ENCODE measurements around the gene GREB1L.
A peak's percentile ranks its signal among the peaks of the same experiment; 100 is the strongest.
"Not testable (repeated sequence)": the region's sequence is repeated elsewhere in the genome, so short reads cannot be mapped to it uniquely, and the experiment has no call there.

Gene GREB1L

DNA sequence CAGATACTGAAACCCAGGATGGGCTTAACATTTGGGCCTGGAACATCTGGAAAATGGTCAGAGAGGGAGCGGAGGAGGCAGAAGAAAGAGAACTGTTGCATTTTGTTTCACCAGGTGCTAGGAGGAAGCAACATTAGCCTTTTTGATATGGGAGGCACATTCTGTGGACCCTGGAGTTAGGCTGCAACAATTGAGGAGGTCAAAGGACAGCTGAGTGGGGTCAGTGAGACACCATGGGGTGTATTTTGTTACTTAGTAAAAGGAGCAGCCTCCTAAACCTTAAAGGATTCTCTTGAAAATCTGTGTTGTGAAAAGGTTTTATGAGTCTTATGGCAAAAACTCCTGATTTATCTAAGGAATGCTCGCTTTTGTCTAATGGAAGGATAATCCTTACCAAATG lies 124.9 kb downstream of the GREB1L start:
- DNase-seq (ENCODE audit: low read depth) = no peak

DNA sequence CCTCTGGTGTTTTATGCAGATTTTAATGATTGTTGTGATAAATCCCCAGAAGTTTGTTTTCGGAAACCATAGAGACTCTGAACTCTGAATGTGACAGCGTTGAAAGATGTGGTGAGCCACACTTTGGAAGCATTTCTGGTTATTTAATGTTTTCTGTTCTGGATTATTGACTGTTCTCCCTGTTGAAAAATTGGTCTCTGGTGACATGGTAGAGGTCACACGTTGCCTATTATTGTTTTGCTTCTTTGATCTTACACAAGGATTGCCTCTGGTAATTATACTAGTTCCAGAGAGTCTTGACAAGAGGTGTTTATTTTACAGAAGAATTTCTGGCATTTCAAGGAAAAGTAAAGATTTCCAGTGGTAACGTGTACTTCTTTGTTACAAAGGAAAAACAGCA lies 127.1 kb downstream of the GREB1L start:
- DNase-seq (ENCODE audit: low read depth) = no peak

DNA sequence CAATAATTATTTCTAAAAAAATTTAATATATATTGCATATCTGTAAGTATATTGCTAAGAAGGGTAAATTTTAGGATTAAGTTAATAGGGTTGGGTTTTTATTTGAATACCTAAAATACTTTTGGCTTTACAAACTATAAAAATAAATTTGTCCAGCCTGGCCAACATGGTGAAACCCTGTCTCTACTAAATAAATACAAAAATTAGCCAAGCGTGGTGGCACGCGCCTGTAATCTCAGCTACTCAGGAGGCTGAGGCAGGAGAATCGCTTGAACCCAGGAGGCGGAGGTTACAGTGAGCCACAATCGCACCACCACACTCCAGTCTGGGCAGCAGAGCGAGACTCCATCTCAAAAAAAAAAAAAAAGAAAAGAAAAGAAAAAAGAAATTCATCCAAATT lies 127.6 kb downstream of the GREB1L start:
- DNase-seq (ENCODE audit: low read depth) = not testable (repeated sequence)

DNA sequence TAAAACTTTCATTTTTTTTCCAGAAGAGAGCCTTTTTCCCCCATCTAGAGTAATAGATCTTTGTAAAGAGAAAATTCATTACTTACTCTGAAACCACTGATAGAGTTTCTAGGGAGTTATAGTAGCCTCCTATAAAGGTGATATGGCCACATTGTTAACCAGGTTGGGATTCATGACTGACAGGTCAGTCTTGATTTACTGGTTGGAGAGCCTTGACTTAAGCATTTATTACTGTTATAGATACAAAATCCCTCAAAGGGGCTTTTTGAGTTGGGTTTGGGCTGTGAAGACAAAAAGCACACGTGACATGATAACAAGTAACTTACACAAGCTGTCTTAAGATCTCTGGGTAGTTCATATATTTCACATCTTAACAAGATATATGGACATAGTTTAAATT lies 141.0 kb downstream of the GREB1L start:
- DNase-seq (ENCODE audit: low read depth) = no peak

DNA sequence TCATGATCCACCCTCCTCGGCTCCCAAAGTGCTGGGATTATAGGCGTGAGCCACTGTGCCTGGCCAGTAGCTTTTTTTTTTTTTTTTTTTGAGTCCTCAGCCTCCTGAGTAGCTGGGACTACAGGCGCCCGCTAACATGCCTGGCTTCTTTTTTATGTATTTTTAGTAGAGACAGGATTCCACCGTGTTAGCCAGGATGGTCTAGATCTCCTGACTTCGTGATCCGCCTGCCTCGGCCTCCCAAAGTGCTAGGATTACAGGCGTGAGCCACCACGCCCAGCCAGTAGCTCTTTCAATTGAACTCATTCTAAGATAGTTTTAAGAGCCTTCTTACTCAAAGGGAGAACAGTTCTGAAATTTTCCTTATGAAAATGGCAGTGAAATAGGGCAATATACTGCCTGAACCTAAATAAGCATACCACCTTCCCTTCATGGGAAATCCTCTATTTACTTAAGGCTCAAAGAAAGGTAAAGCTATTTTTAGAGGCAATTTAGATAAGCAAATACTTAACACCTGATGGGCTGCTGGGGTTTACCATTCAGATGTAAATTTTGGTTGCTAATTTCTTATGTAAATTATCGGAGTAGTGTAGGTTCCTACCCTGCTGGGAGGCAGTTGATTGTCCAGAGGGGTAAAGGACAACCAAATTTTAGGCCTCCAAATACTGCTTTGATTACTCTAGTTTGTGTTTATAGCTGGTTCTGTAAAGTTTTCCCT lies 144.7 kb downstream of the GREB1L start:
- no peak for DNase-seq (ENCODE audit: low read depth)

DNA sequence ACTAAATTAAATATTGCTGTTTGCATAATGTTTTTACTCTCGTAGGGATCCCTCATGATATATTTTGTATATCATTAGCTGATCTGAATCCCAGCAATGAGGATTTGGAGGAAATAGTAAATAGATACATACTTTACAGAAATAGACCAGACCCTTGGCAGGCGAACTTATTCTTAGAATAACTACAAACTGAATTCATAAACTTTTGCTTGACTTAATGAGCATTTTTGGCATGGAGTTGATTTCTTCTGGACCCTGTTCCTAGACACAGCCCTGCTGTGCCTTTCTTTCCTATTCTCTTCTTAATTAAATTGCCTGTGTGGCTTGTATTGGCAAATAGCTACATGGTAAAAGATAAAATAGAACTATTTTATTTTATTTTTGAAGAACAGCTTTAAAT lies 145.9 kb downstream of the GREB1L start:
- no peak for DNase-seq (ENCODE audit: low read depth)

DNA sequence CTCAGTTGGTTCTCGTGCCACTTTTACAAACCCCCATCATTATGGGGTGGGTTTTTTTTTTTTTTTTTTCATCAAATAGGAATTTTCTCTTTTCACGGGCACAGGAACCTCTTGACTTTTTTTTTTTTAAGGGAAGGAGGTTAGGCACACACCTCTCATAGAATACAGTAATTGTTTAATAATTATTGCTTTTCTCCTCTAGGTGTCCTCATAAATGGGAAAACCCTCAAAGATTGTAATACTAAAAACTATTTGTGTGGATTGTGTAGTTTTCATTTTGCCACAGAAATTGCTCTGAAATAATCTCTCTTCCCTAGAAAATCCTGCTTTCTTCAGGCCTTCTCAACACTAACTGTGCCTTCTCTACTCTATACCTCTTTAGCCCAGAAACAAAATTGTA lies 147.3 kb downstream of the GREB1L start:
- DNase-seq (ENCODE audit: low read depth) = no peak

DNA sequence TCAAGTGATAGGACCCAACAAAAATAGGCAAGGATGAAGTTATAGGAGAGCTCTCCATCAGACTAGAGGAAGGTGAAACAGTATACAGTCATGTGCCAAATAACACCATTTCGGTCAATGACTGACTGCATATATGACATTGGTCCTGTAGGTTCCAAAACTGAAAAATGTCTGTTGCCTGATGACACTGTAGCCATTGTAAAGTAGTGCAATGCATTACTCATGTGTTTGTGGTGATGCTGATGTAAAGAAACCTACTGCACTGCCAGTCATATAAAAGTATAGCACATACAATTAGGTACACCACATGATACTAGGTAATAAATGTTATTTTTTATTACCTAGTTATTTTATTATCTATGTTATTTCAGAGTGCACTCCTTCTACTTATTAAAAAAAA lies 147.9 kb downstream of the GREB1L start:
- DNase-seq (ENCODE audit: low read depth) = no peak

DNA sequence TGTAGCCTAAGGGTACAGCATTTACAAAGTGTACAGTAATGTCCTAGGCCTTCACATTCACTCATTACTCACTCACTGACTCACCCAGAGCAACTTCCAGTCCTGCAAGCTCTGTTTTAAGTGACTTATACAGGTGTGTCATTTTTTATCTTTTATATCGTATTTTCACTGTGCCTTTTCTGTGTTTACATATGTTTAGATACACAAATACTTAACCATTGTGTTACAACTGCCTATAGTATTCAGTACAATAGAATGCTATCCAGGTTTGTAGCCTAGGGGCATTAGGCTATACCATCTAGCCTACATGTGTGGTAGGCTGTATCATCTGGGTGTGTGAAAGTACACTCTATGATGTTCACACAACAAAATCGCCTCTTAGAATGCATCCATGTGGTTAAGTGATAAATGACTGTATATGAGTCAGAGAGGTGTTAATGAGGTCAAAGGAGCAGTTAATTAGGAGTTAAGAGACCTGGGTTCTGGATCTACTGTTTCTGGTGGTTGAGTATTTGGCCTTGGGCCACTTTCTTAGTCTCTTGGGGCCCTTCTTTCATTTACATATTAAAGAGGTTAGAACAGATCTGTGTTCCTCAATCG lies 149.1 kb downstream of the GREB1L start:
- DNase-seq (ENCODE audit: low read depth) = no peak

DNA sequence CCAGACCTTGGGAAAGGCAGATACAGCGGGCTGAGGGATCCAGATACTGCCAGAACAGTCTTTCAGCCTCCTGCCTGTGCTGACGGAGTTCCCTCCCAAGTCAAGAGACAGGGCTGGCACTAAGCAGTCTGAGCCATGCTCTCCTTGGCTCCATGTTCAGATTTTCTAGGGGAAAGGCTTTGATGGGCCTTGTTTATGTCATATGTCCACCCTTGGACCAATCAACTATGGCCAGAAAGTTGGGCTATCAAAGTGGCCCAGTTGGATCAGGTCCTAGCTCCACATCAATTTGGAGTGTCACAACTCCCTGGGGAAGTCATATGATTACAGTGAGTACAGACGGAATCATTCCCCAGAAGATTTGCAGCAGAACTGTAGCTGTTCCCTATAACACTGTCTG lies 152.0 kb downstream of the GREB1L start:
- no peak for DNase-seq (ENCODE audit: low read depth)

DNA sequence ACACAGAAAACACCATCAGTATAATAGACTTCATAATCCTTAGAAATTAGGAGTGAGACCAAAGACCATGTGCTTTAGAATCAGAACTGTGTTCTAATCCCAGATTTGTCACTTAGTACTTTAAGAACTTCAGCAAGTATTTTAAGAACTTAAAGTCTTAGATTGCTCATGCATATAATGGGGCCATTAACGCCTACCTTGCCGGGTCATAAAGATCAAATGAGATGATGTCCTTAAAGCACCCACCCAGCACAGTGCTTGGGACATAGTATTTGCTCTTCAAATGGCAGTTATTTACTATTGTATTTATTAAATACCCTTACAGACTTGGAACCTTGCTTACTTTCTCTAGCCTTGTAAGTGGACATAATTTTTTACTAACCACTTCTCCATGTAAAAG lies 156.1 kb downstream of the GREB1L start:
- DNase-seq (ENCODE audit: low read depth) = no peak

DNA sequence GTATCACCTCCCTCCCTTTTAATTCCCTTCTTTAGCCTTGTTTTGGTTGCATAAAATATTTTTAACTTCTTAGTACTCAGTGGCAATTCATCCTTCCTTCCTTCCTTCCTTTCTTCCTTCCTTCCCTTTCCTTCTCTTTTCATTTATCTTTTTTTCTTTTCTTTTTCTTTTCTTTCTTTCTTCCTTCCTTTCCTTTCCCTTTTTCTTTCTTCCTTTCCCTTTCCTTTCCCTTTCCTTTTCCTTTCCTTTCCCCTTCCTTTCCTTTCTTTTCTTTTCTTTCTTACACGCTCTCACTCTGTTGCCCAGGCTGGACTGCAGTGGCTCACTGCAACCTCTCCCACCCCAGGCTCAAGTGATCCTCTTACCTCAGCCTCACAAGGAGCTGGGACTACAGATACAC lies 160.2 kb downstream of the GREB1L start:
- DNase-seq (ENCODE audit: low read depth) = no peak

DNA sequence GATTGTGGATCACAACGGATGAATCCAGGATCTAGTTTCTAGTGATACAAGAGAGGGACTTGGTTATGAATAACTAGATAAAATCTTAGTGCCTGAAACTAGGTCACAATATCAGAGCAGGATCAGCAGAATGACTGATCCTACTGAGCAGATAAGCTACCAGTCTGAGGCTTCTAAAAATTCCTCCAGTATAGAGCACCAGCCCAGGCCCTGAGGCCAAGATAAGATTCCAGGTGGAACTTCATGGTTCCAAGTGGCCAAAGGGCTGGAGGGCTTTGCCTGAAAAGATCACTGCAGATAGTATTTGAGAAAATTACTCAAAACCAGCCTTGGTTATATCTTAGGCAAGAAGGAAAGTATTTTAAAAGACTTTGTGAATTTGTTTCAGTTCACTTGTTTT lies 162.4 kb downstream of the GREB1L start:
- no peak for DNase-seq (ENCODE audit: low read depth)

DNA sequence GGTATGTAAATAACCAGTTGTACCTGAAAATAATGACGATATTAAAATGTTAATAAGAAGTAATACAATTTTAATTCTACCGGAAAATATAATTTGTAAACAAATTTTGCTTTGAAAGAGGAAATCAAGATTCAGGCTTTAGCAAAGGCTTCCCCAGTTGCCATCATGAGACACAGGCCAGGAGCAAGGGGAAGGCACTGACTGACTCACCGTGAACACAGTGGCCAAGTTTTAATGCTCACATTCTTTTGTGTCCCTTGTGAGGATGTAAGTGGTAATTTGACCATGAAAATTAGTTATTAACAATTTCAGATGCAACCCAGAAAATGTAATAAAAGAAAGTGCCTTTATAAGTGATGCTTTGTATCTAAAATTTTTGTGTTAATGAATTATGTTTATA lies 164.1 kb downstream of the GREB1L start:
- DNase-seq (ENCODE audit: low read depth) = no peak

DNA sequence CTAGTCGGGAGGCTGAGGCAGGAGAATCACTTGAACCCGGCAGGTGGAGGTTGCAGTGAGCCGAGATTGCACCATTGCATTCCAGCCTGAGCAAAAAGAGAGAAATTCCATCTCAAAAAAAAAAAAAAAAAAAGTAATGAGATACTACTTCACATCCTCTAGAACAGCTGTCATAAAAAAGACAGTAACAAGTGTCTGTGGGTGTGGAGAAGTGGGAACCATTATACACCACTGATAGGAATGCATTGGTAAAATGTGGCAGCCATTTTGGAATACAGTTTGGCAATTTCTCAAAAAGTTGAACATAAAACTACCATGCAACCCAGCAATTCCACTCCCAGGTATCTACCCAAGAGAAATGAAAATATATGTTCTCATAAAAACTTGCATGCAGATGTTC lies 166.6 kb downstream of the GREB1L start:
- DNase-seq (ENCODE audit: low read depth) = no peak

DNA sequence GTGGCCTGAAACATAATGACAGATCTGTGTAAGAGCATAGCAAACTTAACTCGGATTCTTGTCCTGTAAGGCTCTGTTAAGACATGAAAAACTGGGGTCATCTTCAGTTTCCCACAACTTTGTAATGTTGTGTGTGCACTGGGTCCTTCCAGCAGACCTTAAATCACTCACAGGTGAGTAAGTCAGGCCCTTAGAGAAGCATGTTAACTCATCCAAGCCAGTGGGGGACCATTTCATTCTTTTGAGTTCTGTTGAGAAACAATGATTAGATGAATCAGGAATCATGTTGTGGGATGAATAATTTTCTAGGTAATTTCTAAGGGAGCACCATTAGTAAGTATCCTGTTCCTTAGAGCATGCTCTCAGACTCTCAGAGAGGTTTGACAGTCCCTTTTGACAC lies 191.4 kb downstream of the GREB1L start:
- DNase-seq (ENCODE audit: low read depth) = no peak

DNA sequence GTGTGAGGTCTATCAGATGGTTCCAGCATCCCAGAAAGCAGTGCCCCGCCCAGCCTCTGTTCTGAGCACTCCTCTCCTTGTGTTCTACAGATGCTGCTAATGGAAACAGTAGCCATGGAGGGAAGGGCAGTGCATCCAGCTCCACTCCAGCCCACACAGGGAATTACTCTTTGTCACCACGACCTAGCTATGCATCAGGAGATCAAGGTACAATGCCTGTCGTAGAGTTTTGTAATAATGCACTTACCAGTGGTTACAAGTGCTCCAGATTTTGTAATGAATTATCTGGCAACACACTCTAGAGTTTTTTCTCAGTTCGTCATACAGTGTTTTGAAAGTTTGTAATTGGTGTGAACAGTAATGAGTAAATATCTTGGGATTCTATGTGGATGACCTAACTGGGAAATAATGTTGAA lies 197.4 kb downstream of the GREB1L start:
- DNase-seq (ENCODE audit: low read depth) = no peak

DNA sequence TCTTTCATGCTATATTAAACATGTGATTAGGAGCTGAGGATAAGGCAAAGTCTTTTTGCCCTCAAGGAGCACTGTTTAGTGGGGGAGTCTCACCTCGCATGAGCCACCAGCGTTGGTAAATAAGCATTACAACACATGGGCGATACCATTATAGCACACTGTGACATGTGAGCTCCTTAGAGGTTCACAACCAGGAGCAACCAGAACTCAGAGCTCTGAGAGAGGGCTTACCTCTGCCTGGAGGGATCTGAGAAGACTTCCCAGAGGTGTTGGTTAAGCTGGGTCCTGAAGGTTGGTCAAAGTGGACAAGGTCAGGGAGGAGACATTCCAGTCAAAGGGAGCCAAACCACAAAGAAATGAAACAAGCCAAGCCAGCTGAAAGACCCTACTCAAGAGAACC lies 199.6 kb downstream of the GREB1L start:
- DNase-seq (ENCODE audit: low read depth) = no peak

DNA sequence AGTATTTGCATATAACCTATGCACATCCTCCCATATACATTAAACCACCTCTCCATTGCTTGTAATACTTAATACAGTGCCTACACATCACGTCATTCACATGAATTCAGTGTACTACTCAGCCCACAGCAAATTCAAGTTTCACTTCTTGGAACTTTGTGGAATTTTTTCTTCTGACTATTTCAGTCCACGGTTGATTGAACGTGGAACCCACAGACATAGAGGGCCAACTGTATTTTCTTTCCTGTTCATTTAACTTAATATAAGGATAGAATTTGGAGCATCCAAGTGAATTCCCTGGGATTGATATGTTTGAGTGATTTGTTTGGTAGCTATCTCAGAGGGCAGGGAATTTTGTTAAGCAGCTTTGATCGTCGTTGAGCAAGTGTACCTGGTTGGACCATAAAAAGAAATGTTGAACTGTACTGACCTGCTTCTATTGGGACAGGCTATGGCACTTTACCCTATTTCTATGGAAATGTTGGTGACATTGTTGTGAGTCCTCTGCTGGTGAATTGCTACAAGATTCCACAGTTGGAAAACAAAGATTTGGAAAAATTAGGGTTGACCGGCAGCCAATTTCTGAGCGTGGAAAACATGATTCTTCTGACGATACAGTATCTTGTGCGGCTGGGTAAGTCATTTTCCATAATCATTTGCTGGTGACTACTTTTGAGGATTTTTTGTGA lies 201.9 kb downstream of the GREB1L start:
- DNase-seq (ENCODE audit: low read depth) = no peak

DNA sequence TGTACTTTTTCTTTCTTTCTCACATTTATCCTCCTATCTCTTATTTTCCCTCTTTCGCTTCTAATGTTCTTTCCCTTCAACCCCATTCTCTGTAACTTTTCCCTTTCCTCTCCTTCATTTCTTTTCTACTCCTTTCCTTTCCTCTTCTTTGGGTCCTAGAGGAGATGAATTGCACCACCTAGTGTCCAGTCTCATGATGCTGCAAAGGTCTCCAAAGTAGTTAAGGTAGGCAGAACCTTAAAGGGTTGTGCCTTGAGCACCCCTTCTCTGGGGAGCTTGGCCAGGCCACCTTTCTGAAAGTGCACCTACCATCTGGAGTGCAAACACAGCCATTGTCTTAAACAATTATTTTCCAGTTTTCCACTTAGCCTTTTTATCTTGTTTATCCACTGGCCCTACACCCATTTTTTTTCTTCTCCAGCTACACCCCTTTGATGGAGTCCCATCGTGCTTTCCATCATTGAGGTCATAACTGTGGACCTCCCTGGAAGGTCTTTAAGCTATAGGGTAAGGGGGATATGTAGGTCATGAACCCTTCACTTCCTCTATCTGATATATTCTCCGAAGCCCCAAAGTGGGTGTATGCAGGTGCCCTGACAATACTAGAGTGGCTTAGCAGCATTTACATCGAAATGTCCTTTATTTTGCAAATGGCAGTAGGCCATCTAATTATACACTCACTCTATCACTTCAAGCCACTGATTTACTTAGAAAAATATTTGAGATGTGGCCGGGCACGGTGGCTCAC lies 202.6 kb downstream of the GREB1L start:
- peak; percentile 5 for DNase-seq (ENCODE audit: low read depth)

DNA sequence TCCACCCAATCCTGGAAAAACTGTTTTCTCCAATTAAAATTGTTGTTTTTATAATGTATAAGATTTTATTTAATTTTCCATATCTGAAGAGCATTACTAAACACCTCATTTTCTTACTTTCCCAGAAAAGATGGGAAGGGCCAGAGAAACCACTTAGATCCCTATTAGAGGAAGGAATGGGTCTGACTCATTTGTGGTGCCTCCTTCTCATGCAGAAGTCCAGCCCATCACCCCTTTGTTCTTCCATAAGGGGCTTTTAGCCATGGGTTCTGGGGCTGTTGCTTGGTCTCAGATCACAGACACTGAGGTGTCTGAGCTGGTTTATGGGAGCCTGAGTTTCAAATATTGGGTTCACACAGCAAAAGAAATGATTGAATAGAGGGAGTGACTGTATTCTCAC lies 206.3 kb downstream of the GREB1L start:
- DNase-seq (ENCODE audit: low read depth) = no peak

DNA sequence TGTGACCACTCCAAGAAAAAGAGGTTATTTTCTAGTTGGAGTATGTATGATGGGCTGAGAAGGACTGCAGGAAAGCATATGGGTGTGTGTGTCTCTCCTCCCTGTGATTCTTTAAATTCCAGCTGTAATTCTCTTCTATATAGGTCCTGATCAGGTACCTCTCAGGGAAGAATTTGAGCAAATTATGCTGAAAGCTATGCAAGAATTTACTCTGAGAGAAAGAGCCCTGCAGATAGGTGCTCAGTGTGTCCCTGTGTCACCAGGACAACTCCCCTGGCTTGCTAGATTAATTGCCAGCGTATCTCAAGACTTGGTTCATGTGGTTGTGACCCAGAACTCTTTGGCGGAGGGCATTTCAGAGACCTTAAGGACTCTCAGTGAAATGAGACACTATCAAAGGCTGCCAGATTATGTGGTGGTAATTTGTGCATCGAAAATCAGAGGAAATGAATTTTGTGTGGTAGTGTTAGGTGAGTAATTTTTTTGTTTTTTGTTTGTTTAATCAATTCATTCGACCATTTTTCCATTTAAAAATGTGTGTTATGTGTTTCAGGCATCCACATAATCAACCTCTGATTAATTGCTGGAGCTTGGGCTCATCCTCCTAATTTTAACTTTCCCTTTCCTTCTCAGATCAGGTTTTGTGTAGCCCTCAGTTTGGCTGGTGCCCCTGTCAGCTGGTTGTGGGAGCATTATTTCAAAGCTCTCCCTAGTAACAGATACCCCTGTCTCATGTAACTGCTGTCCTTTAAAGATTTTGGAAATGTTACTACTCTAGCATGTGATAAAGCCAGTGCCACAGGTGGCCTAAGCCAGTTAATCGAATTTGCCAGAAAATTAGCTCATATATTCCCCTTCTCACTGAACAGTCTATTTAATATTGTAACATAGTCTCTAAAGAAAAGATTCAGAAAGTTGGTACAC lies 207.6 kb downstream of the GREB1L start:
- DNase-seq (ENCODE audit: low read depth) = no peak

Measured in CMK (cell line).